Activated naive CD8-positive, alpha-beta T cell treated with anti-CD3 and anti-CD28 coated beads for 36 hours (primary cell): ENCODE results near the gene PALMD. TPM values are rescaled to one million over a fixed set of nuclear protein-coding genes. Genes with fewer than 3 reads are reported as not detected.

Experiments used
- DNase-seq: peaks from one replicate; pipeline ENCODE4 v3.0.0; 2021
- H3K27ac Mint-ChIP-seq: one replicate; pipeline ENCODE4 v1.8.0; 2022; ENCODE audit warnings: mild to moderate bottlenecking, moderate library complexity, mixed read lengths
- H3K27me3 Mint-ChIP-seq: one replicate; pipeline ENCODE4 v1.8.0; 2022; ENCODE audit warnings: mild to moderate bottlenecking, mixed read lengths
- H3K36me3 Mint-ChIP-seq: one replicate; pipeline ENCODE4 v1.8.0; 2021; ENCODE audit warnings: mild to moderate bottlenecking, mixed read lengths
- H3K4me1 Mint-ChIP-seq: one replicate; pipeline ENCODE4 v1.8.0; 2021; ENCODE audit warnings: mixed read lengths
- H3K4me3 Mint-ChIP-seq: one replicate; pipeline ENCODE4 v1.8.0; 2022; ENCODE audit warnings: mild to moderate bottlenecking, moderate library complexity, mixed read lengths
- H3K9me3 Mint-ChIP-seq: one replicate; pipeline ENCODE4 v1.8.0; 2022; ENCODE audit warnings: mixed read lengths
- total RNA-seq, 2 experiments: library from RNA; stranded (reverse); gene quantifications; one replicate each; pipeline ENCODE4 v1.2.3, GENCODE V29; 2021

PALMD gene
- total RNA-seq, 2 experiments from 2014 or later: not detected

DNA sequence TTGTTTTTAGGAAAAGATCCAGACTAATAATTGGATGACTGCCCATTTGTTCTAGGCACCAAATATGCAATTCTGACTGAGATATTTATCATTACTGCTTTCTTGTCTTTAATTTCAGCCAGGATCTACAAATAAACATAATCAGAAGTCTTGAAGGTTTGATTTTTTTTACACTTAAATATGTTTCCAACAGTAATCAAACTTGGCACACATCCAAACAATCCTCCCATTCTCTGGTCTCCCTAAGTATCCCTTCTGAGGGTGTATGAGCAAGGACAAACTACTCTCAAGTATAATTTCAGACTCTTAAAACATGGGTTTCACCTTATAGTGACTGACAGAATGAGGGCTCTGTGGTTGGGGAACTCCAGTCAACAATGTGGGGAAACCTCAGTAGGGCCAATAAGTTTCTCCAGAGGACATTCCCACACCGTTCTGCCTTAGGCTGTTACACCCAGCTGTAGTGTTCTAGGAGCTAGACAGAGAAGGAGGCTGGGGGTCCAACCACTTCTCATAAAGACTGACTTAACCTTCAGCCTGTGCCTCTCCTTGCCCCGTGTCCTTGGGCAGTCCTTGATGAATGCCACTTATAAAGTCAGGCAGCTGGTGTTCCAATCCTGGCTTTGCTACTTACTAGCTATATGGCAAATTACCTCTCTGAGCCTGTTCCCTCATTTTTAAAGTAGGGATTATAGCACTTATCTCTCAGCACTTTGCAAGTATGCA, 1.5 kb upstream of the PALMD start:
- peaks cover 26% of the 10 kb centered on the region for H3K27me3 Mint-ChIP-seq
- H3K27ac Mint-ChIP-seq: no peak overlapping the region
- no peaks in the 10 kb centered on the region for H3K9me3 Mint-ChIP-seq
- no peak for DNase-seq
- no peak overlapping the region for H3K4me3 Mint-ChIP-seq
- no peaks in the 10 kb centered on the region for H3K36me3 Mint-ChIP-seq
- peaks cover 3% of the 10 kb centered on the region for H3K4me1 Mint-ChIP-seq

DNA sequence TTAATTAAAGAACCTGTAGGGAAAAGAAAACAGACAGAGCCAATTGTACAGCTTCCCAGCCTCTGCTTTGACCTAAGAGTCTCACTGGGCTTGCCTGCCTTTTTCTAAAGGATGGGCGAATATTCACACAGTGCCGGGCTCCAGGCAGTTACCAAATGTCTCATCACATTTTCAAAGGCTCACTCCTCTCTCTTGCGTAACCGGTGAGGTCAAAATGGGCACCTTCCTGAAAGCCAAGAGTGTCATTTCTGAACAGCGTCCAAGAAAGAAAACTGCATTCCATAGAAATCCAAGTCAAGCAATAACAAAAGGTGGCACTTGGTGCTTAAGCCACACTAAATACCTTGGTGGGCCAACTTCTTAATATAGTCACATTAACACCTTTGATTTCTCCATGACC, 710 bp upstream of the PALMD start:
- peaks cover 3% of the 10 kb centered on the region for H3K4me1 Mint-ChIP-seq
- no peak overlapping the region for H3K27ac Mint-ChIP-seq
- no peak overlapping the region for H3K4me3 Mint-ChIP-seq
- no peaks in the 10 kb centered on the region for H3K36me3 Mint-ChIP-seq
- no peak for DNase-seq
- H3K9me3 Mint-ChIP-seq: no peaks in the 10 kb centered on the region
- peaks cover 26% of the 10 kb centered on the region for H3K27me3 Mint-ChIP-seq

DNA sequence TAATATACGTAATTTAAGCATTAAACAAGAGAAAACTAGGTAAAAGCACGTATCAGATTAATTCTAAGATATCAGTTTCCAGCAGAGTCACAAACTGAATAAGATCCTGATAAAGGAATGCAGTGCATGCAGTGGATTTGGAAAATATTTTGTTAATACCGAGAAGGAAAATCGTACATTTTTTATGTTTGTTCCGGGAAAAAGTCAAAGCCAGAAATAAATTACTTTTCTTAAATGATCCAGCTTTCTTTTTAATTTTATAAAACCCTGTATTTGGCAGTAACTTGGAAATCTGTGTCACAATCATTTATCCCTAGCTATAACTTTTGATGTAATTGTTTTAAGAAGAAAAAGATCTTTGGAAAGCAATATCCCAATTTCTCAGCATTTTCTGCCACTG, 955 bp downstream of the PALMD start:
- H3K9me3 Mint-ChIP-seq: no peaks in the 10 kb centered on the region
- H3K4me1 Mint-ChIP-seq: peaks cover 3% of the 10 kb centered on the region
- no peak overlapping the region for H3K27ac Mint-ChIP-seq
- H3K4me3 Mint-ChIP-seq: no peak overlapping the region
- H3K36me3 Mint-ChIP-seq: no peaks in the 10 kb centered on the region
- H3K27me3 Mint-ChIP-seq: peaks cover 26% of the 10 kb centered on the region
- no peak for DNase-seq

DNA sequence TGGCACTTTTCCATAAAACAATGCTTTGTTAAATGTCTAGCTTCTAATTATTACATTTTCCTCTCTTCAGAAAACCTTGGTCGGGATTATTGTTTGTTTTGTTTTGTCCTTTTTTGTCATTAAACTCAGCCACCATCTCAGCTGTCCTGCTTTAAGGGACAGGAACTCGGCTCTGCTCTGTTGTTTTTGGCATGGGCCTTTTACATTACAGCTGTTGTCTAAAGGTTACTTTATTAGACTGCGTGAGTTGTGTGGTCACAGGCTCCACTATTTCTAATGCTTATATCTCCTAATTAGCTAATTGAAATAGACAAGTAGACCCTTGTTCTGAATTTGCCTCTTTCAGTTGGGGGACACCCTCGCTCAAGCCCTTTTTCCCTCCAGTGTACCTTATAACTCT, 1.6 kb downstream of the PALMD start:
- Mint-ChIP-seq H3K4me1 (peaks cover 3% of the 10 kb centered on the region), H3K4me3 (no peak overlapping the region), H3K9me3 (no peaks in the 10 kb centered on the region), H3K36me3 (no peaks in the 10 kb centered on the region), H3K27ac (no peak overlapping the region), H3K27me3 (peaks cover 26% of the 10 kb centered on the region)
- DNase-seq: no peak

DNA sequence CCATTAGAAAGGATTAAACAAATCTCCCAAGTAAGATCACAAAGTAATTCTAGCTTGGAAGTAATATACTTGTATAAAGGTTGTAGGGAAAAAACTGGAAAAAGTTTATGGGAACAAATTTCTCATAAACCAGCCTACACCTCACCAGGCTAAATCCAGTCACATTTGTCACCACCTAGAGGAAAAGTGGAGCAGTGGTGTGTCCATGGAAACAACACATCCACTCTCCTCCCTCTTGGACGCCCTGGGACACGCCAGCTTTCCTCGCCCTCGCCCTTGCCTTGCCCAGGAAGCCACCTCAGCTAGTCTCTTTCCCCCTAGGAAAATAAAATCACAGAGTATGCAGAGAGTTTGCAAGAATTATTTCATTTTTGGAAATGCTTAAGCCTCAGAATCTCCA, 2.2 kb downstream of the PALMD start:
- Mint-ChIP-seq H3K4me3 (no peak overlapping the region), H3K27me3 (peaks cover 26% of the 10 kb centered on the region), H3K27ac (no peak overlapping the region), H3K36me3 (no peaks in the 10 kb centered on the region), H3K4me1 (peaks cover 3% of the 10 kb centered on the region), H3K9me3 (no peaks in the 10 kb centered on the region)
- DNase-seq: no peak

DNA sequence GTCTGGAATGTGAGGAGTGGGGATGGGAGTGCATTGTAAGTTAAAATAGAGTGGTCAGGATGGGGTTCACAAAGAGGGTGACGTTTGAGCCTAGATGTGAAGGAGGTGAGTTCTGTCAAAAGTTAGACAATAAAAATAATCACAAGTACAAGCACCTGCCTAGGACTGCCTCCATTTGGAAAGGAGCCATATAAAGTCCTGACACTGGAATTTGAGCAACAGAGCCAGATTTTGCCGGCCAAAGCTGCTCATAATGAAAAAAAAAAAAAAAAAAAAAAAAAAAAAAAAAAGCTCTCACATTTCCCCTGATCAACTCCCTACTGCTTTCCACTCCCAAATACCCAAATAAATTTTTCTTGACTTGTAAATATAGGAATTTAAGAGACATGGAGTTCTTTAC, 4.1 kb downstream of the PALMD start:
- DNase-seq: no peak
- Mint-ChIP-seq H3K4me1 (peaks cover 3% of the 10 kb centered on the region), H3K4me3 (no peak overlapping the region), H3K9me3 (no peaks in the 10 kb centered on the region), H3K36me3 (no peaks in the 10 kb centered on the region), H3K27me3 (peaks cover 26% of the 10 kb centered on the region), H3K27ac (no peak overlapping the region)

GRCh38 chr1:99650773-99651437, 5.0 kb downstream of the PALMD start:
- Mint-ChIP-seq H3K27ac (no peak overlapping the region), H3K27me3 (peaks cover 20% of the 10 kb centered on the region), H3K36me3 (no peaks in the 10 kb centered on the region), H3K9me3 (no peaks in the 10 kb centered on the region), H3K4me3 (no peak overlapping the region), H3K4me1 (peaks cover 3% of the 10 kb centered on the region)
- no peak for DNase-seq

DNA sequence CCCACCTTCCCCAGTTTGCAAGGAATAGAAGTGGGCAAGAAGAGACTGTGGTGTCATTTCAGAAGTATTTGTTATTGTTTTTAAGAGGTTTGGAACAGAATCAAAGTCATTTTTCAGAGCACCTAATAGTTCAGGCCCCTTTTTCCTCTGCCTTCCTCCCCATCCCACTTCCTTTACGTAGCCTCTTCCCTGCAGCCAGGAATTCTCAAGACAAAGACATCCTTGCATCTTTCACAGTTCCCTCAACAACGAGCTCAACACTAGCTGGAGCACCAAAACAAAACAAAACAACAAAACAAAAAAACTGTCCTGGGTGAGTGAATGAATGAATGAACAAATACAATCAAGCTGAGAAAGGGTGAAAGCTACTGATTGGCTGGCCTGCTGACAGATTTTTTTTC, 7.0 kb downstream of the PALMD start:
- peaks cover 10% of the 10 kb centered on the region for H3K27me3 Mint-ChIP-seq
- H3K4me1 Mint-ChIP-seq: no peaks in the 10 kb centered on the region
- no peaks in the 10 kb centered on the region for H3K36me3 Mint-ChIP-seq
- no peak overlapping the region for H3K27ac Mint-ChIP-seq
- H3K9me3 Mint-ChIP-seq: no peaks in the 10 kb centered on the region
- DNase-seq: no peak
- no peak overlapping the region for H3K4me3 Mint-ChIP-seq

GRCh38 chr1:99655376-99655775, 9.5 kb downstream of the PALMD start:
- Mint-ChIP-seq H3K36me3 (no peaks in the 10 kb centered on the region), H3K27ac (no peak overlapping the region)

GRCh38 chr1:99656701-99657100, 10.8 kb downstream of the PALMD start:
- no peaks in the 10 kb centered on the region for H3K36me3 Mint-ChIP-seq
- H3K27me3 Mint-ChIP-seq: peaks cover 3% of the 10 kb centered on the region
- H3K27ac Mint-ChIP-seq: no peak overlapping the region
- H3K4me1 Mint-ChIP-seq: no peaks in the 10 kb centered on the region
- no peak overlapping the region for H3K4me3 Mint-ChIP-seq
- no peak for DNase-seq
- no peaks in the 10 kb centered on the region for H3K9me3 Mint-ChIP-seq

More at GRCh38 chr1:99655376-99655775, 9.5 kb downstream of the PALMD start:
- no peak for DNase-seq
- Mint-ChIP-seq H3K27me3 (peaks cover 3% of the 10 kb centered on the region), H3K4me1 (no peaks in the 10 kb centered on the region), H3K4me3 (no peak overlapping the region), H3K9me3 (no peaks in the 10 kb centered on the region)

DNA sequence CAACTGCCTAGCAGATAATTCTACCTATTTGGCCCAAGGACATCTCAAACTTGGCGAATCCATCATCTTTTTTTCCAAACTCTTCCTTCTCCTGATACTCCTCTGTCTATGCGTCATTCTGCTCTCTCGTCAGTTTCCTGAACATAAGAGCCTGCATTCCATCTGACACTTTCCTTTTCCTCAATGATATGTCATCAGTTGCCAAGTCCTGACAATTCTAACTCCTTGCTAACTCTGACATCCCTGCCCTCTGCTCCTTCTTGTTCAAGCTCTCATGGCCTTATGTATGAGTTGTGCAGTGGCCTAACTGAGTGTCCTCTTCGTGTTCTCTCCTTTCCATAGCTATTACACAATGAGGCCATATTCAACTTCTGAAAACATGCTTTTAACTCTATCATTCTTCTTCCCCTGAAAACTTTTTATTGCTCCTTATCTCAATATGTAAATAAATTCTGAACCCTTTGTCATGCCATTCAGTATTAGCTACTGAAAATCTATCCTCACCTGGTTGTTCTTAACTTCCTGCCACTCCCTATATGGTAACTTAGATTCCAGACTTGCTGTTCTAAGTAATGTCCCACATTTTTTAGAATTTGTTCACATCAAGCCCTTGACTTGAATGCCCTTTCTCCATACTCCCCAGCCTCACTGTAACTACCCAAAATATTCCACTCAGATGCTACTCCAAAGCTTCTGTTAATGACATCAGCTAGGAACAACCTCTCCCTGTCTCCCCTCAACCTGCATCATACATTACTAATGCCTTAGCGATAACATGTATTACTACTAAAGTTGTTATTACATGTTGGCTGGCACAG, 11.5 kb downstream of the PALMD start:
- Mint-ChIP-seq H3K27me3 (peaks cover 3% of the 10 kb centered on the region), H3K27ac (no peak overlapping the region), H3K36me3 (no peaks in the 10 kb centered on the region), H3K9me3 (no peaks in the 10 kb centered on the region), H3K4me3 (no peak overlapping the region), H3K4me1 (no peaks in the 10 kb centered on the region)
- no peak for DNase-seq

DNA sequence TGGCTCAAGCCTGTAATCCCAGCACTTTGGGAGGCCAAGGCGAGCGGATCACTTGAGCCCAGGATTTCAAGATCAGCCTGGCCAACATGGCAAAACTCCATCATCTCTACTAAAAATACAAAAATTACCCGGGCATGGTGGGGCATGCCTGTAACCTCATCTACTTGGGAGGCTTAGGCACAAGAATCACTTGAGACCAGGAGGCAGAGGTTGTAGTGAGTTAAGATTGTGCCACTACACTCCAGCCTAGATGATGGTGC, 12.0 kb downstream of the PALMD start:
- no peaks in the 10 kb centered on the region for H3K4me1 Mint-ChIP-seq
- H3K9me3 Mint-ChIP-seq: no peaks in the 10 kb centered on the region
- no peak for DNase-seq
- no peaks in the 10 kb centered on the region for H3K36me3 Mint-ChIP-seq
- peaks cover 3% of the 10 kb centered on the region for H3K27me3 Mint-ChIP-seq
- H3K4me3 Mint-ChIP-seq: no peak overlapping the region
- H3K27ac Mint-ChIP-seq: no peak overlapping the region

DNA sequence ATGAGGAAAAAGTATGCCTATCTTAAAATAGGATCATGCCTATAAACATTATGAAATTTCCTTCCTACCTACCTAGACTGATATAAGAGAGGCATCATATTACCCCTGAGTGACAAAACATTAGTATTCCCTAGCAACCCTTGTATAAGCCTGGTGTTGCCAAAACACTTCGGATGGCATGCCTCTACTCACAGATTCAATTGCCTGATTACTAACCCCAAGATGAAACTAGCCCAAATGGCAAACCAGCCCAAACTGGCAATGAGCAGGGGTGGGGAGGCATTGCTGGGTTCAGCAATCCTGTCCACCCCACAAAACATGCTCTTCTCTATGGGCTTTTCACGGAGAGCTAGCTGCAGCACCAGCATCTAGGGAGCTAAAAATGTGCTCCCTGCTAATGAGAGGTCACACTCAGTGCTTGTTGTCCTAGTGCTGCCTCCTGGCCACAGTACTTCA, 13.9 kb downstream of the PALMD start:
- no peak overlapping the region for H3K27ac Mint-ChIP-seq
- H3K27me3 Mint-ChIP-seq: peaks cover 3% of the 10 kb centered on the region
- H3K4me1 Mint-ChIP-seq: no peaks in the 10 kb centered on the region
- DNase-seq: no peak
- no peak overlapping the region for H3K4me3 Mint-ChIP-seq
- H3K36me3 Mint-ChIP-seq: no peaks in the 10 kb centered on the region
- H3K9me3 Mint-ChIP-seq: no peaks in the 10 kb centered on the region

GRCh38 chr1:99660496-99660895, 14.6 kb downstream of the PALMD start:
- no peaks in the 10 kb centered on the region for H3K4me1 Mint-ChIP-seq
- no peak overlapping the region for H3K4me3 Mint-ChIP-seq
- DNase-seq: no peak
- H3K27ac Mint-ChIP-seq: no peak overlapping the region
- no peaks in the 10 kb centered on the region for H3K9me3 Mint-ChIP-seq
- H3K27me3 Mint-ChIP-seq: peaks cover 3% of the 10 kb centered on the region
- H3K36me3 Mint-ChIP-seq: no peaks in the 10 kb centered on the region

- Mint-ChIP-seq H3K27ac (no peak overlapping the region), H3K27me3 (peaks cover 5% of the 10 kb centered on the region), H3K9me3 (no peaks in the 10 kb centered on the region), H3K4me3 (no peak overlapping the region), H3K36me3 (no peaks in the 10 kb centered on the region), H3K4me1 (no peaks in the 10 kb centered on the region)
- DNase-seq: no peak
Observed at GRCh38 chr1:99661780-99662179, 15.9 kb downstream of the PALMD start.
